A549 (cell line): ENCODE data around the gene PGAP3. TPM values are rescaled to one million over a fixed set of nuclear protein-coding genes. Genes with fewer than 3 reads are reported as not detected.
"Not testable (repeated sequence)": the region's sequence is repeated elsewhere in the genome, so short reads cannot be mapped to it uniquely, and the experiment has no call there.

ENCODE experiments used
- ATAC-seq, 2 experiments: fragments of 200-7000 bp in 1 of 2; fragments of >200 bp in 1 of 2; cut with Nextera tagmentation in 1 of 2; cut with Tn5 transposase in 1 of 2; 3 replicates each; pipeline versions ENCODE4 v1.8.0 to v1.9.1; 2018 to 2020; ENCODE audit warnings: mild to moderate bottlenecking in 1 of 2, moderate library complexity in 1 of 2
- CTCF ChIA-PET: fragments of 300-600 bp; sonication (Branson Sonifier 250); formaldehyde crosslinking; extraction: SDS; loops from one replicate; lab custom pipeline; 2021; ENCODE audit warnings: antibody characterized with exemption, inconsistent platforms; lab: Yijun Ruan, JAX
- POLR2A ChIA-PET: fragments of 350-600 bp; formaldehyde crosslinking; extraction: SDS; loops from one replicate; lab custom pipeline; 2021; ENCODE audit warnings: antibody characterized with exemption, inconsistent platforms; lab: Yijun Ruan, JAX
- DNase-seq, 2 experiments: peaks; one replicate each; pipeline versions ENCODE4 v3.0.0 to v3.0.0-alpha.2; 2011 to 2016; ENCODE audit warnings: low read depth in 1 of 2, low spot score in 1 of 2
- FAIRE-seq: peaks from 2 replicates; lab custom pipeline; 2011; peaks lifted over from hg19 to GRCh38; lab: Jason Lieb, UNC
- H3K27ac ChIP-seq, 2 experiments: fragments of >200 bp; sonication (Bioruptor Twin); formaldehyde crosslinking; 3 replicates each; pipeline ENCODE4 v1.5.1; 2016 to 2017
- H3K4me1 ChIP-seq: fragments of >200 bp; sonication (Bioruptor Twin); formaldehyde crosslinking; 3 replicates; pipeline ENCODE4 v1.6.1; 2016
- H3K4me2 ChIP-seq: fragments of >200 bp; sonication (Bioruptor Twin); formaldehyde crosslinking; 3 replicates; pipeline ENCODE4 v1.6.1; 2016
- H3K4me3 ChIP-seq: fragments of >200 bp; sonication (Bioruptor Twin); formaldehyde crosslinking; 3 replicates; pipeline ENCODE4 v1.5.1; 2016
- H3K9me3 ChIP-seq: fragments of >200 bp; sonication (Bioruptor Twin); formaldehyde crosslinking; 3 replicates; pipeline ENCODE4 v1.6.1; 2016
- CBX2 ChIP-seq: fragments of 200-600 bp; sonication (generic); IDR thresholded peaks from 2 replicates; pipeline ENCODE4 v1.6.1; 2016; ENCODE audit warnings: low read depth, mild to moderate bottlenecking, borderline replicate concordance
- CEBPB ChIP-seq, 2 experiments: fragments of >200 bp in 1 of 2; sonication (Bioruptor Twin) in 1 of 2; formaldehyde crosslinking in 1 of 2; IDR thresholded peaks; 2 replicates each; pipeline ENCODE4 v1.6.1; 2012 to 2016
- CHD4 ChIP-seq: fragments of 200-600 bp; sonication (generic); IDR thresholded peaks from 2 replicates; pipeline ENCODE4 v1.6.1; 2016; ENCODE audit warnings: antibody characterized with exemption, mild to moderate bottlenecking, borderline replicate concordance
- ELK1 ChIP-seq: fragments of 150-350 bp; IDR thresholded peaks from 2 replicates; pipeline ENCODE4 v1.6.1; 2014; ENCODE audit warnings: low read depth, mild to moderate bottlenecking, low read length
- ESRRA ChIP-seq: fragments of 150-350 bp; IDR thresholded peaks from 2 replicates; pipeline ENCODE4 v1.6.1; 2014; ENCODE audit warnings: mild to moderate bottlenecking, low read length, borderline replicate concordance
- FOXS1 ChIP-seq: fragments of 250-450 bp; sonication (Bioruptor Pico); IDR thresholded peaks from 2 replicates; pipeline ENCODE4 v1.5.0; 2020; ENCODE audit warnings: mild to moderate bottlenecking, moderate library complexity
- HDAC2 ChIP-seq: fragments of 200-600 bp; sonication (generic); IDR thresholded peaks from 2 replicates; pipeline ENCODE4 v1.6.1; 2016
- HEYL ChIP-seq: fragments of 250-450 bp; sonication (Bioruptor Pico); IDR thresholded peaks from 2 replicates; pipeline ENCODE4 v1.8.0; 2021; ENCODE audit warnings: mild to moderate bottlenecking, moderate library complexity
- JUN ChIP-seq, 2 experiments: fragments of >200 bp; sonication (Bioruptor Twin); formaldehyde crosslinking; IDR thresholded peaks; 2 replicates in 1 of 2; 3 replicates in 1 of 2; pipeline ENCODE4 v1.6.1; 2016 to 2017
- JUNB ChIP-seq: fragments of >200 bp; sonication (Bioruptor Twin); formaldehyde crosslinking; IDR thresholded peaks from 2 replicates; pipeline ENCODE4 v1.6.1; 2016
- KDM1A ChIP-seq: fragments of 200-600 bp; sonication (generic); IDR thresholded peaks from 2 replicates; pipeline ENCODE4 v1.6.1; 2016; ENCODE audit warnings: low read depth, mild to moderate bottlenecking
- MAFK ChIP-seq: fragments of 450-650 bp; IDR thresholded peaks from 2 replicates; pipeline ENCODE4 v1.6.1; 2014; ENCODE audit not compliant: partially characterized antibody
- MAZ ChIP-seq: fragments of 150-350 bp; IDR thresholded peaks from 2 replicates; pipeline ENCODE4 v1.6.1; 2014; ENCODE audit warnings: antibody characterized with exemption, low read depth, low read length, borderline replicate concordance
- NR3C1 ChIP-seq: fragments of >200 bp; sonication (Bioruptor Twin); formaldehyde crosslinking; IDR thresholded peaks from 3 replicates; pipeline ENCODE4 v1.6.1; 2017
- PBX3 ChIP-seq: IDR thresholded peaks from 2 replicates; pipeline ENCODE4 v1.6.1; 2012
- POLR2A ChIP-seq: IDR thresholded peaks from 2 replicates; pipeline ENCODE4 v1.6.1; 2012; ENCODE audit warnings: mild to moderate bottlenecking, low read length
- RNF2 ChIP-seq: fragments of 200-600 bp; sonication (generic); IDR thresholded peaks from 2 replicates; pipeline ENCODE4 v1.6.1; 2016; ENCODE audit warnings: low read depth, mild to moderate bottlenecking, antibody characterized with exemption, moderate library complexity, borderline replicate concordance
- TFCP2L1 ChIP-seq: fragments of 250-450 bp; sonication (Bioruptor Pico); IDR thresholded peaks from 2 replicates; pipeline ENCODE4 v1.5.0; 2021; ENCODE audit warnings: mild to moderate bottlenecking
- ZC3H11A ChIP-seq: fragments of 450-650 bp; IDR thresholded peaks from 2 replicates; pipeline ENCODE4 v1.6.1; 2014; ENCODE audit warnings: antibody characterized with exemption, mild to moderate bottlenecking
- ZFP36 ChIP-seq: fragments of 450-650 bp; IDR thresholded peaks from 2 replicates; pipeline ENCODE4 v1.6.1; 2014; ENCODE audit warnings: borderline replicate concordance; ENCODE audit not compliant: partially characterized antibody
- ZSCAN20 ChIP-seq: fragments of 250-450 bp; sonication (Bioruptor Pico); IDR thresholded peaks from 2 replicates; pipeline ENCODE4 v1.8.0; 2022; ENCODE audit warnings: mild to moderate bottlenecking, moderate library complexity
- WGBS: methylation state at CpG from one replicate; pipeline ENCODE4 v1.1.6; 2017; ENCODE audit errors: missing lambda C conversion rate; 5-methylcytosine and 5-hydroxymethylcytosine counted together
- polyA plus RNA-seq, 4 experiments: library from polyadenylated mRNA; depleted of rRNA in 3 of 4; stranded (reverse); fragments of >200 nt; fragmentation: RNase III in 1 of 4; extraction: RNeasy Plus Mini Kit Qiagen cat#74134 plus additional on column Dnase treatment in 1 of 4; gene quantifications; 2 replicates in 3 of 4; 3 replicates in 1 of 4; pipeline ENCODE4 v1.2.3, GENCODE V29; 2011 to 2017

PGAP3 gene
- polyA plus RNA-seq, 2 of the 4 experiments (the other 2 are of a cell fraction): 7.3 to 8.5 TPM

DNA sequence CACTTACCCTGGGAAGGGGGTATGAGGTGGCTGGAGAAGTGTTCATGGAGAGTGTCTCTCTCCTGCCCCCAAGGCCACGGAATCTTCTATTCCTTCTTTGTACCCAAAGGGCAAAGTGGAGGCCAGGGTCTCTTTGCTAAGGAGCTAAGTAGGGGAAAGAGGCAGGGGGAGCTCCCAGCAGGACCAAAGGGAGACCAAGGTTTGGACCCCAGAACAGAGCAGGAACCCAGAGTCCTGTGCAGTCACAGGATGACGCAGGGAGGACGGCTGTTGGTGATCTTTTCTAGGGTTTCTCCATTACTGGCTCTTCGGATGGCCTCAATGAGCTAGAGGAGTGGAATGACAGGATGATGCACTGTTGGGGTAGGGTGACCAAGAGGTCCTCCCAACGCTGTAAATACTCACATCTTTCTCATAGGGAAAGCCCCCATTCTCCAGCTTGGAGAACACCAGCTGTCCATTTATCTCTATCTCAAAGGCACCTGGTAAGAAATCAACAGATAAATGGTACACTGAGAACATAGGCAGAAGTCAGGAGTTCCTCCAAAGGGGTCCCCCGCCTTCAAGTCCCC is 41.5 kb upstream of the PGAP3 start:
- peak overlapping the region; percentile 93 to 94 for H3K27ac ChIP-seq
- CTCF ChIA-PET: interaction anchor here (0.7 to 5.8 kb wide), 38 partner anchors 9 to 293 kb away, joined by 3 to 171 read pairs (median 6); partner anchors contain the start of genes ERBB2, PGAP3, PNMT and PPP1R1B
- H3K4me3 ChIP-seq: peak overlapping the region; percentile 60
- peaks cover 6% of the 10 kb centered on the region for H3K4me1 ChIP-seq
- H3K9me3 ChIP-seq: no peaks in the 10 kb centered on the region
- DNase-seq (no peak), FAIRE-seq (no peak), ATAC-seq (no peak)
- H3K4me2 ChIP-seq: peak overlapping the region; percentile 95
- POLR2A ChIA-PET: interaction anchor here (0.6 to 3.2 kb wide), 18 partner anchors 10 to 762 kb away, joined by 3 to 42 read pairs (median 5); partner anchors contain the start of genes CDK12, ERBB2, FBXO47 and PGAP3
- WGBS: 66% methylated on average over 6 of the region's 6 CpGs
- TF ChIP-seq PBX3 (no peak), ZC3H11A (no peak), MAZ (no peak), ESRRA (no peak), TFCP2L1 (CRISPR knock-in tag) (no peak), ELK1 (no peak), FOXS1 (CRISPR knock-in tag) (no peak), MAFK (no peak), ZSCAN20 (no peak), NR3C1 (no peak), CBX2 (no peak), HEYL (CRISPR knock-in tag) (no peak), CHD4 (no peak)

DNA sequence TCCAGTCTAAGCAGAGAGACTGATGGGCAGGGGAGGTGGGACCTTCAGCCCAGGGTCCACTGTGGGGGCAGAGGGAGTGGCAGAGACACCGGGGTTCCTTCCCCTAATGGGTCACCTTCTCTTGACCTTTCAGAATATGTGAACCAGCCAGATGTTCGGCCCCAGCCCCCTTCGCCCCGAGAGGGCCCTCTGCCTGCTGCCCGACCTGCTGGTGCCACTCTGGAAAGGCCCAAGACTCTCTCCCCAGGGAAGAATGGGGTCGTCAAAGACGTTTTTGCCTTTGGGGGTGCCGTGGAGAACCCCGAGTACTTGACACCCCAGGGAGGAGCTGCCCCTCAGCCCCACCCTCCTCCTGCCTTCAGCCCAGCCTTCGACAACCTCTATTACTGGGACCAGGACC is 39.7 kb upstream of the PGAP3 start:
- 71% methylated on average over 9 of the region's 10 CpGs for WGBS
- no peak overlapping the region for H3K4me3 ChIP-seq
- no peak for DNase-seq
- ChIA-PET POLR2A (no interaction called here), CTCF (interaction anchor here (3.3 to 5.8 kb wide), 8 partner anchors 8 to 105 kb away, joined by 16 to 171 read pairs (median 44); partner anchors contain the start of genes ERBB2 and PNMT)
- H3K9me3 ChIP-seq: no peaks in the 10 kb centered on the region
- H3K27ac ChIP-seq: no peak overlapping the region
- H3K4me2 ChIP-seq: no peak overlapping the region
- no peak for ATAC-seq
- TF ChIP-seq KDM1A: no peak
- 0 out of 5 replicates have a peak, but pooled peaks of 1 of the 2 experiments have one; percentile 14 for TF ChIP-seq JUN (IDR thresholded peaks at IDR 0.05)
- FAIRE-seq: no peak
- H3K4me1 ChIP-seq: peaks cover 9% of the 10 kb centered on the region

- TF ChIP-seq ZSCAN20: no peak
- no peak for TF ChIP-seq JUNB
- no peak for TF ChIP-seq HDAC2
- TF ChIP-seq CEBPB (IDR thresholded peaks at IDR 0.05): no peak
- no peak for TF ChIP-seq HEYL (CRISPR knock-in tag)
- TF ChIP-seq POLR2A: no peak
- TF ChIP-seq NR3C1: no peak
- TF ChIP-seq ZFP36: no peak
- no peak for TF ChIP-seq RNF2
- TF ChIP-seq, all 56 proteins: peak for 0
- ChIA-PET POLR2A (interaction anchor here (1.5 kb wide), 1 partner anchor 254 kb away, joined by 3 read pairs; no protein-coding TSS in a partner anchor), CTCF (interaction anchor here (1.2 kb wide), 1 partner anchor 102 kb away, joined by 4 read pairs; no protein-coding TSS in a partner anchor)
- no peak for DNase-seq
- WGBS: 96% methylated on average over 9 of the region's 9 CpGs
- Histone ChIP-seq H3K4me2 (no peak overlapping the region), H3K27ac (no peak overlapping the region), H3K4me3 (no peak overlapping the region), H3K9me3 (no peaks in the 10 kb centered on the region), H3K4me1 (peaks cover 9% of the 10 kb centered on the region)
- FAIRE-seq: no peak
- ATAC-seq: no peak
Observed at GRCh38 chr17:39726617-39727016, 38.8 kb upstream of the PGAP3 start.

DNA sequence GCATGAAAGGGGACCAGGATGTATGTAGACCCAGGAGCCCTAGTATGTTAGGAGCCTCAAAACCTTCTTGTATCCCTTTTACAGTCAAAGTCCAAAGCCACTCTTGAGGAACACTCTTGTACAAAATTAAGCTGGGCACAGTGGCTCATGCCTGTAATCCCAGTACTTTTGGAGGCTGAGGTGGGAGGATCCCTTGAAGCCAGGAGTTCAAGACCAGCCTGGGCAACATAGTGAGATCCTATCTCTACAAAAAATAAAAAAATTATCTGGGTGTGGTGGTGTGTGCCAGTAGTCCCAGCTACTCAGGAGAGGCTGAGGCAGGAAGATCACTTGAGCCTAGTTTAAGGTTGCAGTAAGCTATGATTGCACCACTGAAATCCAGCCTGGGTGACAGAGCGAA is 38.1 kb upstream of the PGAP3 start:
- ChIA-PET CTCF (interaction anchor here (1.2 to 1.9 kb wide), 7 partner anchors 10 to 104 kb away, joined by 3 to 8 read pairs (median 4); no protein-coding TSS in a partner anchor), POLR2A (interaction anchor here (1.4 to 1.5 kb wide), 2 partner anchors 26 to 254 kb away, joined by 3 to 6 read pairs; partner anchors contain the start of gene ERBB2)
- not testable (repeated sequence) for H3K9me3 ChIP-seq, H3K27ac ChIP-seq, H3K4me3 ChIP-seq, H3K4me1 ChIP-seq, ATAC-seq, FAIRE-seq, DNase-seq, H3K4me2 ChIP-seq
- WGBS: 100% methylated on average over 1 of the region's 1 CpG
